GM06990 (cell line): ENCODE results near the gene MTHFD2L.

Experiments used
- DNase-seq: peaks from one replicate; pipeline ENCODE4 v3.0.0-alpha.2; 2011; ENCODE audit not compliant: insufficient read length; ENCODE audit errors: extremely low read depth
- H3K27me3 ChIP-seq: replicated peaks from 2 replicates; pipeline ENCODE4 v1.6.0; 2011; ENCODE audit warnings: low read length; ENCODE audit not compliant: control insufficient read depth, insufficient read depth
- H3K36me3 ChIP-seq: 2 replicates; pipeline ENCODE4 v1.5.1; 2011; ENCODE audit warnings: low read length; ENCODE audit not compliant: control insufficient read depth, insufficient read depth
- H3K4me3 ChIP-seq: replicated peaks from 2 replicates; pipeline ENCODE4 v1.5.1; 2011; ENCODE audit warnings: low read depth, mild to moderate bottlenecking, control low read depth, low read length
- CTCF ChIP-seq: IDR thresholded peaks from 2 replicates; pipeline ENCODE4 v1.5.1; 2011; ENCODE audit warnings: low read length, control low read depth, mild to moderate bottlenecking, inconsistent platforms; ENCODE audit not compliant: insufficient read depth, poor library complexity, severe bottlenecking

MTHFD2L gene

GRCh38 chr4:74305000-74305399 is 147.1 kb downstream of the MTHFD2L start:
- Histone ChIP-seq H3K27me3 (no peaks in the 10 kb centered on the region), H3K36me3 (no peaks in the 10 kb centered on the region), H3K4me3 (no peak overlapping the region)
- TF ChIP-seq CTCF: no peak
- no peak for DNase-seq

- DNase-seq: no peak
- TF ChIP-seq CTCF: no peak
- no peaks in the 10 kb centered on the region for H3K27me3 ChIP-seq
These were observed 149.3 kb downstream of the MTHFD2L start for GRCh38 chr4:74307170-74307569.

GRCh38 chr4:74308215-74308614 is 150.3 kb downstream of the MTHFD2L start, which contains the start of gene EPGN:
Gene EPGN (plus strand): TSS chr4:74308470. CDS start chr4:74308534, 64 bp downstream.
- H3K4me3 ChIP-seq: no peak within 1 kb of the TSS
- DNase-seq: no peak
- H3K27me3 ChIP-seq: no peaks in the 10 kb centered on the region
- no peak for TF ChIP-seq CTCF
- H3K36me3 ChIP-seq: no peaks in the 10 kb centered on the region

More at GRCh38 chr4:74307170-74307569, 149.3 kb downstream of the MTHFD2L start:
- Histone ChIP-seq H3K4me3 (no peak overlapping the region), H3K36me3 (no peaks in the 10 kb centered on the region)

GRCh38 chr4:74309223-74309622 is 151.3 kb downstream of the MTHFD2L start:
- TF ChIP-seq CTCF: no peak
- no peaks in the 10 kb centered on the region for H3K27me3 ChIP-seq
- H3K4me3 ChIP-seq: no peak overlapping the region
- no peak for DNase-seq
- H3K36me3 ChIP-seq: no peaks in the 10 kb centered on the region

- no peaks in the 10 kb centered on the region for H3K36me3 ChIP-seq
- H3K4me3 ChIP-seq: no peak overlapping the region
- no peak for DNase-seq
- H3K27me3 ChIP-seq: no peaks in the 10 kb centered on the region
- TF ChIP-seq CTCF: peak; percentile 56
These were observed 153.9 kb downstream of the MTHFD2L start for GRCh38 chr4:74311696-74312313.

DNA sequence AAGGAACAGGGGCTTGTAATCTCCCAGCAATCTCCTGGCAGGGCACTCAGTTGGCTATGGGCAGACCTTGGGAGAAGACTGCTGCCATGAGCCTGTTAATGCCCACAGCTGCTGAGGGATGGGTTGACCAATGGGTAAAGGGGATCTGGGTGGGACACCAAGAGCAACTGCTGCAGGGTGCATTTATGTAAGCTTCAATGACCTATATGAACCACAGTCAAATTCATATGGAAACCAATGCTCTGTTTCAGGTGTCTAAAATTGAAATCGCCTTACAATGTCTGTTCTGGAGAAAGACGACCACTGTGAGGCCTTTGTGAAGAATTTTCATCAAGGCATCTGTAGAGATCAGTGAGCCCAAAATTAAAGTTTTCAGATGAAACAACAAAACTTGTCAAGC is 156.4 kb downstream of the MTHFD2L start:
- Histone ChIP-seq H3K4me3 (no peak overlapping the region), H3K27me3 (no peaks in the 10 kb centered on the region), H3K36me3 (no peaks in the 10 kb centered on the region)
- no peak for DNase-seq
- no peak for TF ChIP-seq CTCF
